ENCODE results near the gene COL1A1.

The COL1A1 gene

DNA sequence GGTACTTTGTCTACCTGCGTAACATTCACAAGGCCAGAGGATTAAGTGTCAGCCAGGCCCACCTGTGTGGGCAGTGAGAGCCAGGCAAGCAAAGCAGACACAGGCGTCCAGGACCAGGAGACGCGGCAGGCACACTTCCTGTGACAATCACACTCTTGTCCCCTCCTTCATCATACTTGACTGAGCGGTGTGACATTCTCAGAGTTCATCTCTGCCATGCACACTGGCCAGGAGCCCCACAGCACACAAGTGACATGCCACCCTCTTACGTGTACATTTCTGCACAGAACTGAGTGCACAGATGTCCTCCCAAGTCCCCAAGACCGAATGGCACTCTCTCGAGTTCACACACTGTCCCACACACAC is 59.7 kb downstream of the COL1A1 start:
- Histone ChIP-seq H3K9ac (ENCODE audit: low read length) (no peak overlapping the region), H3K27me3 (replicated peaks; ENCODE audit: insufficient read depth, low read length) (no peaks in the 10 kb centered on the region), H3K4me3 (ENCODE audit: low read length) (no peak overlapping the region), H3K9me3 (replicated peaks; ENCODE audit: insufficient read depth, low read length) (no peaks in the 10 kb centered on the region), H3K79me2 (ENCODE audit: low read length) (peaks cover 66% of the 10 kb centered on the region), H3F3A (ENCODE audit: insufficient read depth, low read length) (peaks cover 4% of the 10 kb centered on the region; the same call in 1 of the 2 replicates), H3K9me2 (replicated peaks; ENCODE audit: insufficient read depth, low read length) (no peaks in the 10 kb centered on the region), H4K20me1 (ENCODE audit: insufficient read depth, low read length) (no peaks in the 10 kb centered on the region), H3K4me1 (ENCODE audit: low read length) (no peaks in the 10 kb centered on the region), H2AFZ (ENCODE audit: low read length) (no peak overlapping the region), H3K4me2 (ENCODE audit: low read depth, low read length) (no peak overlapping the region), H3K36me3 (replicated peaks; ENCODE audit: insufficient read depth, low read length) (peaks cover 11% of the 10 kb centered on the region), H3K27ac (ENCODE audit: low read length) (no peak overlapping the region)
- TF ChIP-seq, protein P1, sequence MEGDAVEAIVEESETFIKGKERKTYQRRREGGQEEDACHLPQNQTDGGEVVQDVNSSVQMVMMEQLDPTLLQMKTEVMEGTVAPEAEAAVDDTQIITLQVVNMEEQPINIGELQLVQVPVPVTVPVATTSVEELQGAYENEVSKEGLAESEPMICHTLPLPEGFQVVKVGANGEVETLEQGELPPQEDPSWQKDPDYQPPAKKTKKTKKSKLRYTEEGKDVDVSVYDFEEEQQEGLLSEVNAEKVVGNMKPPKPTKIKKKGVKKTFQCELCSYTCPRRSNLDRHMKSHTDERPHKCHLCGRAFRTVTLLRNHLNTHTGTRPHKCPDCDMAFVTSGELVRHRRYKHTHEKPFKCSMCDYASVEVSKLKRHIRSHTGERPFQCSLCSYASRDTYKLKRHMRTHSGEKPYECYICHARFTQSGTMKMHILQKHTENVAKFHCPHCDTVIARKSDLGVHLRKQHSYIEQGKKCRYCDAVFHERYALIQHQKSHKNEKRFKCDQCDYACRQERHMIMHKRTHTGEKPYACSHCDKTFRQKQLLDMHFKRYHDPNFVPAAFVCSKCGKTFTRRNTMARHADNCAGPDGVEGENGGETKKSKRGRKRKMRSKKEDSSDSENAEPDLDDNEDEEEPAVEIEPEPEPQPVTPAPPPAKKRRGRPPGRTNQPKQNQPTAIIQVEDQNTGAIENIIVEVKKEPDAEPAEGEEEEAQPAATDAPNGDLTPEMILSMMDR (IDR thresholded peaks at IDR 0.05; ENCODE audit: low read length) = no peak
- TF ChIP-seq EZH2 (optimal IDR thresholded peaks at IDR 0.05; ENCODE audit: low read depth, low read length) (no peak), EZH2phosphoT487 (IDR thresholded peaks at IDR 0.05; ENCODE audit: low read length) (no peak)
- DNase-seq = no peak

DNA sequence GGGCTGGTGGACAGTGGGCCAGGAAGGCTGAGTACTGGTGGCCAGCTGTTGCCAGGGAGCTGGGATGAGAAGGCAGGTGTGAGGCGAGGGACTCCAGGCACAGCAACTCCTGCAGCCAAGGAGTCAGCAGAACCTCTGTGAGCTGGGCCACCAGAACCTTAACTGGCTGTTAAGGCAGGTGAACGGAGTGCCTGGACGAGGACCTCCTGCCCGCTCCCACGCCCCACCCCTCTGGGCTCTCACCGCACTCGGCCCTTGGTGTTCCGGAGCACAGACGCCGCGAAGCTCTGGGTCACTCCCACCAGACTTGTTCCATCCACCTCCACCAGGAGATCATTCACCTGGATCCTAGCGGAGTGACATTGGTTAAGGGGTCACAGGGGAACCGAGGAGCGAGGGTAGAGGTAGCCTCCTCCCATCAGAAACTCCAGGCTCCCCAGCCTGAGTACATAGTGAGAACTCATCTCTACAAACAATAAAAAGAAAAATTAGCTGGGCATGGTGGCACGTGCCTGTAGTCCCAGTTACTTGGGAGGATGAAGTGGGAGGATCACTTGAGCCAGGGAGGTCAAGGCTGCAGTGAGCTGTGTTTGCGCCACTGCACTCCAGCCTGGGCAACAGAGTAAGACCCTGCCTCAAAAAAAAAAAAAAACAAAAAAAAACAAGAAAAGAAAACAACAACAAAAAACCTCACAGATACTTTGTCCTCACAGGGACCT is 60.2 kb downstream of the COL1A1 start:
- Histone ChIP-seq H3K79me2 (ENCODE audit: low read length) (peaks cover 60% of the 10 kb centered on the region), H3K27ac (ENCODE audit: low read length) (no peak overlapping the region), H3K4me1 (ENCODE audit: low read length) (no peaks in the 10 kb centered on the region), H3K4me2 (ENCODE audit: low read depth, low read length) (no peak overlapping the region), H3F3A (ENCODE audit: insufficient read depth, low read length) (peaks cover 4% of the 10 kb centered on the region; the same call in 1 of the 2 replicates), H3K9me2 (replicated peaks; ENCODE audit: insufficient read depth, low read length) (no peaks in the 10 kb centered on the region), H3K27me3 (replicated peaks; ENCODE audit: insufficient read depth, low read length) (no peaks in the 10 kb centered on the region), H4K20me1 (ENCODE audit: insufficient read depth, low read length) (no peaks in the 10 kb centered on the region), H3K9ac (ENCODE audit: low read length) (no peak overlapping the region), H3K4me3 (ENCODE audit: low read length) (no peak overlapping the region), H2AFZ (ENCODE audit: low read length) (no peak overlapping the region), H3K9me3 (replicated peaks; ENCODE audit: insufficient read depth, low read length) (no peaks in the 10 kb centered on the region), H3K36me3 (replicated peaks; ENCODE audit: insufficient read depth, low read length) (peaks cover 11% of the 10 kb centered on the region)
- DNase-seq = no peak
- TF ChIP-seq, protein P1 (IDR thresholded peaks at IDR 0.05; ENCODE audit: low read length) = no peak
- no peak for TF ChIP-seq EZH2phosphoT487 (IDR thresholded peaks at IDR 0.05; ENCODE audit: low read length)
- TF ChIP-seq EZH2 (optimal IDR thresholded peaks at IDR 0.05; ENCODE audit: low read depth, low read length) = no peak

DNA sequence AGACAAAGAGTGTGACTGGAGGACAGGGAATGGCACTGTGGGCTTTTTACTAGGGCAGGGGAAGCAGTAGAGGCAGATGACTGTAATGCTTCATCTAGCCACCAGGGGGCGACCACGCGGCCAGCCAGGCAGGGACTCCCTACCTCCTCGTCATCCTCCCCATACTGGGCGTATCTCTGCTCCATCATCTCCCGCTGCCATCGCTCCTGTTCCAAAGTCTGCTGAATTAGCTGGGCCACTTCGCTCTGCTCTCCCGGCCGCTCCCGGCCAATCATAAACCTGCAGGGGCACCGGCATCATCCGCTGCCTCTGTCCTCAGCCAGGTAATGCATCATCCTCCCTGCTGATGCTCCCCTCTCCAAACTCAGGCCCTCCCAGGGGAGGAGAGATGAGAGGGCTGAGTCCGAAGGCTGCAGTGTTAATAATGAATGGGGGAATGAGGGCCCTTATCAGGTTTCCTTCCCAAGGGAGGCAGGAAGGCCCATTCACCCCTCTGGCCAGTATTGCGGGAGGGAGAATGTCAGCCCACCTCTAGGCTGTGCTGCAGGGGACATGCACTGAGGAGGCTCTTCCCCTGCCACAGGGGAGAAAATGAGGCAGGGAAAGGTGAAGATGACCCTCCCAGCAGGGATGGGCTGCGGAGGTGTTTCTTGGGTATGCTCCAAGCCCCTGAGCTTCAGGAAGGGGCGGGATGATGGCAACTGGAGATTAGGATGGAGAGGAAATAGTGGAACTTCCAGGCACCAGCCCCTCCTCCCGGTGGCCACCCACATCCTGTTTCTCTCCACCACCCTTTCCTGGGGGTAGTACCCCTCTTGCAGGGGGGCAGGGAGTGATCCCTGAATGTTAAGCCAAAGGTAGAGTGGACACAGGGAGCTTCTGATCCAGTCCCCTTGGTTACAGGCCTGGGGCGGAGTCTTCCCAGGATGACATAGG is 61.2 kb downstream of the COL1A1 start:
- Histone ChIP-seq H3K79me2 (ENCODE audit: low read length) (peaks cover 51% of the 10 kb centered on the region), H4K20me1 (ENCODE audit: insufficient read depth, low read length) (no peaks in the 10 kb centered on the region), H3F3A (ENCODE audit: insufficient read depth, low read length) (peaks cover 4% of the 10 kb centered on the region; the same call in 1 of the 2 replicates), H3K36me3 (replicated peaks; ENCODE audit: insufficient read depth, low read length) (peaks cover 11% of the 10 kb centered on the region), H3K4me1 (ENCODE audit: low read length) (no peaks in the 10 kb centered on the region), H2AFZ (ENCODE audit: low read length) (no peak overlapping the region), H3K27me3 (replicated peaks; ENCODE audit: insufficient read depth, low read length) (no peaks in the 10 kb centered on the region), H3K27ac (ENCODE audit: low read length) (no peak overlapping the region), H3K9me3 (replicated peaks; ENCODE audit: insufficient read depth, low read length) (no peaks in the 10 kb centered on the region), H3K4me2 (ENCODE audit: low read depth, low read length) (no peak overlapping the region), H3K4me3 (ENCODE audit: low read length) (no peak overlapping the region), H3K9ac (ENCODE audit: low read length) (no peak overlapping the region), H3K9me2 (replicated peaks; ENCODE audit: insufficient read depth, low read length) (no peaks in the 10 kb centered on the region)
- peak; percentile 48 for DNase-seq
- TF ChIP-seq EZH2phosphoT487 (IDR thresholded peaks at IDR 0.05; ENCODE audit: low read length) (no peak), EZH2 (optimal IDR thresholded peaks at IDR 0.05; ENCODE audit: low read depth, low read length) (no peak)
- TF ChIP-seq, protein P1 (IDR thresholded peaks at IDR 0.05; ENCODE audit: low read length) = peak; percentile 89
